Mucosa of descending colon (tissue), 3 donors: ENCODE measurements around the gene TBL1XR1. TPM values are rescaled to one million over a fixed set of nuclear protein-coding genes. Genes with fewer than 3 reads are reported as not detected.

Experiments
- ATAC-seq: fragments of 200-7000 bp; cut with Tn5 transposase; one replicate; pipeline ENCODE4 v1.9.1; 2020; ENCODE audit warnings: mild to moderate bottlenecking, moderate library complexity
- DNase-seq, 3 donors: peaks; one replicate each; pipeline ENCODE4 v3.0.0-alpha.2; 2020
- H3K36me3 ChIP-seq: fragments of 200-600 bp; one replicate; pipeline ENCODE4 v1.8.0; 2021; ENCODE audit warnings: low read depth, mild to moderate bottlenecking
- H3K4me1 ChIP-seq: fragments of 200-600 bp; one replicate; pipeline ENCODE4 v1.8.0; 2021; ENCODE audit warnings: low read depth, mild to moderate bottlenecking
- H3K4me3 ChIP-seq: fragments of 200-600 bp; one replicate; pipeline ENCODE4 v1.8.0; 2021; ENCODE audit warnings: mild to moderate bottlenecking
- H3K9me3 ChIP-seq: fragments of 200-600 bp; one replicate; pipeline ENCODE4 v1.8.0; 2021; ENCODE audit warnings: mild to moderate bottlenecking
- intact Hi-C, 2 donors: fragments of 100-400 bp; cut with DNase I in 1 of 2; cut with micrococcal nuclease in 1 of 2; formaldehyde crosslinking; loops; one replicate each; pipeline versions ENCODE4 v1.11.0 to v1.11.1; 2022; cut with DNase I, micrococcal nuclease
- total RNA-seq, 3 donors: library from RNA; stranded (reverse); fragmentation: NEBNext Ultra II Directional in 2 of 3; extraction: Animal tissue kit (Norgen Biotek cat#: 25700) in 2 of 3; gene quantifications; one replicate each; pipeline versions ENCODE4 v1.2.1 to v1.2.4, GENCODE V29; 2021 to 2023
- TF ChIP-seq, protein P1 (sequence below): fragments of 200-600 bp; IDR thresholded peaks from one replicate; pipeline ENCODE4 v1.8.0; 2022; ENCODE audit warnings: antibody characterized with exemption, mild to moderate bottlenecking
- donor health status: DM: no; HTN: no; CAD: no; lungs with moderate emphysema.
- donor health status: DM: no; HTN: no; CAD: no.
- donor health status: DM: no; HTN: yes; CAD: no.

The TBL1XR1 gene
- total RNA-seq, 3 donors from 2014 or later, result 175 to 200 (median 178) TPM

DNA sequence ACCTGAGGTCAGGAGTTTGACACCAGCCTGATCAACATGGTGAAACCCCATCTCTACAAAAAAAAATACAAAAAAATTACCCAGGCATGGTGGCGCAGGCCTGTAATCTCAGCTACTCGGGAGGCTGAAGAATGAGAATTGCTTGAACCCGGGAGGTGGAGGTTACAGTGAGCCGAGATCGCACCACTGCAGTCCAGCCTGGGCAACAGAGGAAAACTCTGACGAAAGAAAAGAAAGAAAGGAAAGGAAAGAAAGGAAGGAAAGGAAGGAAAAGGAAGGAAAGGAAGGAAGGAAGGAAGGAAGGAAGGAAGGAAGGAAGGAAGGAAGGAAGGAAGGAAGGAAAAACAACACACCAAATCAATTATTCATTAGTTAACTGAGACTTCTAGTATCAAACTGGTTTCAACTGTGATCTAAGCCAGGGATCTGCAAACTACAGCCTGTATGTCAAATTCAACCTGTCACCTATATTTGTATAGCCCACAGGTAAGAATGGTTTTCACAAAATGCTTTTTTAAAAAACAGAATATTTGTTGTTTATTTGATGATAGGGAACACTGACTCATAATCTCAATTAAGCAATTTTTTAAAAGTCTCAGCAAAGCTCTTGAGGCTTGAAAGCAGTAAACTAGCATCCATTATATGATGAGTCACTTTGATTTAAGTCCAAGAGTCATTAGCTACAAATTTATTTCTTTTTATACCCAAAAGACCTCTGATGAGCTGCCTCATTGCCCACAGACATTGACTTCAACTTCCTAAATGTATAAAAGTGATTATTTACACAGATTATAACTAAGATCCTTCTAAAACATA, 127.6 kb downstream of the TBL1XR1 start:
- Histone ChIP-seq H3K9me3 (no peaks in the 10 kb centered on the region), H3K4me1 (peaks cover 13% of the 10 kb centered on the region), H3K36me3 (no peaks in the 10 kb centered on the region), H3K4me3 (no peak overlapping the region)
- ATAC-seq (no peak), DNase-seq (no peak)
- TF ChIP-seq, protein P1, sequence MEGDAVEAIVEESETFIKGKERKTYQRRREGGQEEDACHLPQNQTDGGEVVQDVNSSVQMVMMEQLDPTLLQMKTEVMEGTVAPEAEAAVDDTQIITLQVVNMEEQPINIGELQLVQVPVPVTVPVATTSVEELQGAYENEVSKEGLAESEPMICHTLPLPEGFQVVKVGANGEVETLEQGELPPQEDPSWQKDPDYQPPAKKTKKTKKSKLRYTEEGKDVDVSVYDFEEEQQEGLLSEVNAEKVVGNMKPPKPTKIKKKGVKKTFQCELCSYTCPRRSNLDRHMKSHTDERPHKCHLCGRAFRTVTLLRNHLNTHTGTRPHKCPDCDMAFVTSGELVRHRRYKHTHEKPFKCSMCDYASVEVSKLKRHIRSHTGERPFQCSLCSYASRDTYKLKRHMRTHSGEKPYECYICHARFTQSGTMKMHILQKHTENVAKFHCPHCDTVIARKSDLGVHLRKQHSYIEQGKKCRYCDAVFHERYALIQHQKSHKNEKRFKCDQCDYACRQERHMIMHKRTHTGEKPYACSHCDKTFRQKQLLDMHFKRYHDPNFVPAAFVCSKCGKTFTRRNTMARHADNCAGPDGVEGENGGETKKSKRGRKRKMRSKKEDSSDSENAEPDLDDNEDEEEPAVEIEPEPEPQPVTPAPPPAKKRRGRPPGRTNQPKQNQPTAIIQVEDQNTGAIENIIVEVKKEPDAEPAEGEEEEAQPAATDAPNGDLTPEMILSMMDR, result no peak
- intact Hi-C loops, result loop anchor here in 1 of 2 donors (10.0 kb wide), 1 partner anchor 125 kb away; the partner anchor contains the start of gene TBL1XR1

DNA sequence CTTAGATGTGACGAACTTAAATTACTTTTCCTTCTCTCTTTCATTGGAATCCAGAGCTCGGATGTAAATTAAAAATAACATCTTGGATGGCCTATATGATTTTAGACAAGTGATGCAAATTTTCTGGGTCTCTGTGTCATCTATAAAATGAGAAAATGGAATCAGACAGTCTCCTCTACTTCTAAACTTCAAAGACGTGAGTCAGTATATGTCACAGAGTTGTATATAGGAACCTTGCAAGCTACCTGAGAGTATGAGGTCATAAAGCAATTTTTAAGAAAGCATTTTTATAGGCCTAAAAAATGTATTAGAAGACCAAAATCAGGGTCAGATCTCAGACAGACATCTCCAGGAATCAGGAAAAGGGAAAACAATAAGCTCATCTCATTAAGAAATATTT, 128.3 kb downstream of the TBL1XR1 start:
- ATAC-seq (no peak), DNase-seq (no peak)
- H3K4me3 ChIP-seq, result no peak overlapping the region
- H3K36me3 ChIP-seq, result no peaks in the 10 kb centered on the region
- no peaks in the 10 kb centered on the region for H3K9me3 ChIP-seq
- TF ChIP-seq, protein P1, result no peak
- intact Hi-C loops, result loop anchor here in 1 of 2 donors (10.0 kb wide), 1 partner anchor 126 kb away; the partner anchor contains the start of gene TBL1XR1
- H3K4me1 ChIP-seq, result peaks cover 13% of the 10 kb centered on the region

GRCh38 chr3:177066068-177066467, 131.2 kb downstream of the TBL1XR1 start:
- intact Hi-C loops, result loop anchor here in 1 of 2 donors (10.0 kb wide), 1 partner anchor 129 kb away; the partner anchor contains the start of gene TBL1XR1

GRCh38 chr3:177065285-177066033, 131.8 kb downstream of the TBL1XR1 start:
- Histone ChIP-seq H3K4me3 (no peak overlapping the region), H3K36me3 (no peaks in the 10 kb centered on the region), H3K4me1 (peaks cover 11% of the 10 kb centered on the region), H3K9me3 (no peaks in the 10 kb centered on the region)
- ATAC-seq (no peak), DNase-seq (no peak)
- intact Hi-C loops, result loop anchor here in 1 of 2 donors (10.0 kb wide), 1 partner anchor 129 kb away; the partner anchor contains the start of gene TBL1XR1
- TF ChIP-seq, protein P1, result no peak

More at GRCh38 chr3:177066068-177066467, 131.2 kb downstream of the TBL1XR1 start:
- no peak overlapping the region for H3K4me3 ChIP-seq
- no peaks in the 10 kb centered on the region for H3K36me3 ChIP-seq
- H3K9me3 ChIP-seq, result no peaks in the 10 kb centered on the region
- no peak for ATAC-seq
- no peak for DNase-seq
- H3K4me1 ChIP-seq, result peaks cover 13% of the 10 kb centered on the region
- TF ChIP-seq, protein P1, result no peak

DNA sequence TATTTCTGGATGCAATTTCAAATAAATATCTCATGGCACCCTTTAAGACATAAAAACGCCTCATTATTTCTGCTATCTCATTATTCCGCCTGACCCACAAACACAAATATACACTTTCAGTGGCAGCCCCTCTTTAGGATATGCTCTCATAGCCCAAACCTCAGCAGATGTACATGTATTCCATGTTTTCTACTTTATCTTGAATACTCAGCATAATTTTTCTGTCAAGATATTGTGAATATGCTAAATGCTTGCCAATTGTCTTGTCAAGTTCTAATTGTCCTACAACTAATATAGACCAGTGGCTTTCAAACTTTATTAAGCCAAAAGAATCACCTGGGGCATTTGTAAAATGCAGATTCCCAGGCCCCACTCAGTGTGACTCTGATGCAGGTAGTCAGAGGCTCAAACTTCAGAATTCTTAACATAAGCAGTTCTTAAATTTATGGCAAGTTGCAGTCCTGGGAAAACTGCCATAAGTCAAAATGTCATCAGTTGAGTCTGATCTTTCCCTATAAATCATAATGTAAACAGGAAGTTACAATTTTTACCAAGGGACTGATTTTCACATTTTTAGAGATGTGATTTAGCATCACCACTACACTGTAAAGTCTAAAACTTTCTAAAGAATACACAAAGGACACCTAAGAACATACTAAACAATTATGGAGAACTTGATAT, 135.1 kb downstream of the TBL1XR1 start:
- TF ChIP-seq, protein P1, result no peak
- intact Hi-C loops, result loop anchor here in 1 of 2 donors (10.0 kb wide), 1 partner anchor 133 kb away; the partner anchor contains the start of gene TBL1XR1
- H3K4me1 ChIP-seq, result peaks cover 16% of the 10 kb centered on the region
- no peak for DNase-seq
- no peaks in the 10 kb centered on the region for H3K36me3 ChIP-seq
- H3K4me3 ChIP-seq, result no peak overlapping the region
- ATAC-seq, result no peak
- H3K9me3 ChIP-seq, result no peaks in the 10 kb centered on the region
